ENCODE data around the gene CCR5.

CCR5 gene

GRCh38 chr3:46348823-46349482 is 21.8 kb upstream of the CCR5 start:
- no peak for TF ChIP-seq CTCF (IDR thresholded peaks at IDR 0.05; ENCODE audit: insufficient read depth, low read length, poor library complexity, severe bottlenecking)
- Histone ChIP-seq H3K4me3 (replicated peaks; ENCODE audit: low read depth, low read length) (no peak overlapping the region), H3K36me3 (ENCODE audit: control insufficient read depth, insufficient read depth, low read length) (no peaks in the 10 kb centered on the region), H3K27me3 (replicated peaks; ENCODE audit: control insufficient read depth, insufficient read depth, low read length) (no peaks in the 10 kb centered on the region)
- DNase-seq (ENCODE audit: extremely low read depth, insufficient read length), result no peak

- Histone ChIP-seq H3K36me3 (ENCODE audit: control insufficient read depth, insufficient read depth, low read length) (no peaks in the 10 kb centered on the region), H3K27me3 (replicated peaks; ENCODE audit: control insufficient read depth, insufficient read depth, low read length) (no peaks in the 10 kb centered on the region), H3K4me3 (replicated peaks; ENCODE audit: low read depth, low read length) (no peak overlapping the region)
- DNase-seq (ENCODE audit: extremely low read depth, insufficient read length), result peak; percentile 36
- no peak for TF ChIP-seq CTCF (IDR thresholded peaks at IDR 0.05; ENCODE audit: insufficient read depth, low read length, poor library complexity, severe bottlenecking)
Measured at GRCh38 chr3:46349484-46350261, 21.1 kb upstream of the CCR5 start.

GRCh38 chr3:46350262-46350565 is 20.5 kb upstream of the CCR5 start:
- no peak for TF ChIP-seq CTCF (IDR thresholded peaks at IDR 0.05; ENCODE audit: insufficient read depth, low read length, poor library complexity, severe bottlenecking)
- Histone ChIP-seq H3K4me3 (replicated peaks; ENCODE audit: low read depth, low read length) (no peak overlapping the region), H3K27me3 (replicated peaks; ENCODE audit: control insufficient read depth, insufficient read depth, low read length) (no peaks in the 10 kb centered on the region), H3K36me3 (ENCODE audit: control insufficient read depth, insufficient read depth, low read length) (no peaks in the 10 kb centered on the region)
- no peak for DNase-seq (ENCODE audit: extremely low read depth, insufficient read length)

- DNase-seq (ENCODE audit: extremely low read depth, insufficient read length), result no peak
- no peaks in the 10 kb centered on the region for H3K36me3 ChIP-seq (ENCODE audit: control insufficient read depth, insufficient read depth, low read length)
- no peak for TF ChIP-seq CTCF (IDR thresholded peaks at IDR 0.05; ENCODE audit: insufficient read depth, low read length, poor library complexity, severe bottlenecking)
- H3K27me3 ChIP-seq (replicated peaks; ENCODE audit: control insufficient read depth, insufficient read depth, low read length), result no peaks in the 10 kb centered on the region
- no peak overlapping the region for H3K4me3 ChIP-seq (replicated peaks; ENCODE audit: low read depth, low read length)
Measured at GRCh38 chr3:46351646-46352045, 19.1 kb upstream of the CCR5 start.

- no peak overlapping the region for H3K4me3 ChIP-seq (replicated peaks; ENCODE audit: low read depth, low read length)
- no peaks in the 10 kb centered on the region for H3K36me3 ChIP-seq (ENCODE audit: control insufficient read depth, insufficient read depth, low read length)
- no peaks in the 10 kb centered on the region for H3K27me3 ChIP-seq (replicated peaks; ENCODE audit: control insufficient read depth, insufficient read depth, low read length)
- no peak for DNase-seq (ENCODE audit: extremely low read depth, insufficient read length)
- TF ChIP-seq CTCF (IDR thresholded peaks at IDR 0.05; ENCODE audit: insufficient read depth, low read length, poor library complexity, severe bottlenecking), result no peak
Measured at GRCh38 chr3:46353090-46353489, 17.7 kb upstream of the CCR5 start.

Measured in GM06990 (cell line).